ENCODE data around the gene NTRK3. TPM values are rescaled to one million over a fixed set of nuclear protein-coding genes. Genes with fewer than 3 reads are reported as not detected.

The NTRK3 gene
- total RNA-seq, 1 donor from 2014 or later: not detected

DNA sequence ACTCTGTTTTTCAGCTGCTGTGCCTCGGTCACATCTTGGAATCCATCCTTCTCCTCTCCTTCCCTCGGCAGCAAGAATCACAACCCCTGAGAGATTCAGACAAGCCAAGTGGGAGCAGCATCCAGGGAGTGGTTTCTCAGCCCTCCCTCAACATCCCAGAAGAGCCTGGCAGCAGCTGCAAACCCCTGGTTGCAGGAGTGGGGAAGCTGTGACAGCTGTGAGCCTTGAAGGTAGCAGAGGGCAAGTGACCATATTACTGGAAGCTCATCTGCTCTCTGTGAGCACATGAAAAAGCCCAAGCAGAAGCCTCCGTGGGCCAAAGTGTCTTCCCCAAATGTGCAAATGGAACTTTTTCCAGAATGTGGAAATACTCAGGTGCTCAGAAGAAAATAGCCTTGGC lies 312.9 kb downstream of the NTRK3 start:
- H3K4me1 Mint-ChIP-seq (ENCODE audit: low read depth): peaks cover 7% of the 10 kb centered on the region
- no peaks in the 10 kb centered on the region for H3K36me3 Mint-ChIP-seq (ENCODE audit: insufficient read depth)
- H3K4me3 Mint-ChIP-seq (ENCODE audit: low read depth): no peak overlapping the region
- peaks cover 29% of the 10 kb centered on the region for H3K27me3 Mint-ChIP-seq
- TF ChIP-seq, protein P1, sequence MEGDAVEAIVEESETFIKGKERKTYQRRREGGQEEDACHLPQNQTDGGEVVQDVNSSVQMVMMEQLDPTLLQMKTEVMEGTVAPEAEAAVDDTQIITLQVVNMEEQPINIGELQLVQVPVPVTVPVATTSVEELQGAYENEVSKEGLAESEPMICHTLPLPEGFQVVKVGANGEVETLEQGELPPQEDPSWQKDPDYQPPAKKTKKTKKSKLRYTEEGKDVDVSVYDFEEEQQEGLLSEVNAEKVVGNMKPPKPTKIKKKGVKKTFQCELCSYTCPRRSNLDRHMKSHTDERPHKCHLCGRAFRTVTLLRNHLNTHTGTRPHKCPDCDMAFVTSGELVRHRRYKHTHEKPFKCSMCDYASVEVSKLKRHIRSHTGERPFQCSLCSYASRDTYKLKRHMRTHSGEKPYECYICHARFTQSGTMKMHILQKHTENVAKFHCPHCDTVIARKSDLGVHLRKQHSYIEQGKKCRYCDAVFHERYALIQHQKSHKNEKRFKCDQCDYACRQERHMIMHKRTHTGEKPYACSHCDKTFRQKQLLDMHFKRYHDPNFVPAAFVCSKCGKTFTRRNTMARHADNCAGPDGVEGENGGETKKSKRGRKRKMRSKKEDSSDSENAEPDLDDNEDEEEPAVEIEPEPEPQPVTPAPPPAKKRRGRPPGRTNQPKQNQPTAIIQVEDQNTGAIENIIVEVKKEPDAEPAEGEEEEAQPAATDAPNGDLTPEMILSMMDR (IDR thresholded peaks at IDR 0.05; ENCODE audit: unreplicated experiment): no peak
- no peak overlapping the region for H3K27ac Mint-ChIP-seq
- DNase-seq (ENCODE audit: low spot score, unreplicated experiment): no peak
- H3K9me3 Mint-ChIP-seq (ENCODE audit: low read depth): no peaks in the 10 kb centered on the region

DNA sequence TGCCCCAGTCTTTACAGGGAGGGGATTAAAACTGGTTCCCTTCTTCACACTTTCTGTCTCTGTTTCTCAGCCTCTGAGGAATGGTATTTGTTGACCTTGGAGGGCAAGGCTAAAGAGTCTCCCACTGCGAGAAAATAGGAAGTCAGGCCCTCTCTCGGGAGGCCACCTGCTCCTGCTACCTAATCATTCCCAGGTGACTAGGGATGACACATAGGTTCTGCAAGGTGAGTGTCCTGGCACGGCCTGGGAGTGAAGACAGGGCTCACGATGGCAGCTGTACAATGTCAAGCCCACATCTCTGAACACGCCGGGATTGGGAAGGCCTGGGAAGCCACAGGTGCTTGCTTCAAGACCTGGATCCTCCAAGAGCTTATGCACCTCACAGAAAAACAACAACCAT lies 314.2 kb downstream of the NTRK3 start:
- no peak for DNase-seq (ENCODE audit: low spot score, unreplicated experiment)
- peaks cover 31% of the 10 kb centered on the region for H3K27me3 Mint-ChIP-seq
- no peak overlapping the region for H3K27ac Mint-ChIP-seq
- peaks cover 7% of the 10 kb centered on the region for H3K4me1 Mint-ChIP-seq (ENCODE audit: low read depth)
- no peaks in the 10 kb centered on the region for H3K36me3 Mint-ChIP-seq (ENCODE audit: insufficient read depth)
- no peaks in the 10 kb centered on the region for H3K9me3 Mint-ChIP-seq (ENCODE audit: low read depth)
- H3K4me3 Mint-ChIP-seq (ENCODE audit: low read depth): no peak overlapping the region
- TF ChIP-seq, protein P1 (IDR thresholded peaks at IDR 0.05; ENCODE audit: unreplicated experiment): no peak

DNA sequence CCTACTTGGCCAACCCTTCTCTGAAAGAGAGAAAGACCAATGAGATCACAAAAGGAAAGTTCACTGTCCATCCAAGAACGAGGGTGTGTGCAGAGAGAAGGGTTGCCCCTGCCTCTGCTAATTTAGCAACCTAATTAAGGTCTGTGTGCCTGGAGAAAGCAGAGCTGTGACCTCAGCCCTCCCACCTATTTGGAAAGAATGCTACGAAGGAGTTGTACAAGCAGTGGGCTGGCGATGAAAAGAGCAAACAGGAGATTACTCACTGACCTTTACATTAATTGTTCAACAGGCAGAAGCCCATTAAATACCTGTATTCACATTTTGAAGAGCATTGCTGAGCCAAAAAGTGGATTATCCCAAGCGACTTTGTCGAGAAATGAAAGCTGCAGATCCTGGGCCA lies 314.9 kb downstream of the NTRK3 start:
- no peak overlapping the region for H3K4me3 Mint-ChIP-seq (ENCODE audit: low read depth)
- no peaks in the 10 kb centered on the region for H3K36me3 Mint-ChIP-seq (ENCODE audit: insufficient read depth)
- peaks cover 36% of the 10 kb centered on the region for H3K27me3 Mint-ChIP-seq
- H3K9me3 Mint-ChIP-seq (ENCODE audit: low read depth): no peaks in the 10 kb centered on the region
- H3K27ac Mint-ChIP-seq: no peak overlapping the region
- peaks cover 7% of the 10 kb centered on the region for H3K4me1 Mint-ChIP-seq (ENCODE audit: low read depth)
- DNase-seq (ENCODE audit: low spot score, unreplicated experiment): no peak
- TF ChIP-seq, protein P1 (IDR thresholded peaks at IDR 0.05; ENCODE audit: unreplicated experiment): no peak

DNA sequence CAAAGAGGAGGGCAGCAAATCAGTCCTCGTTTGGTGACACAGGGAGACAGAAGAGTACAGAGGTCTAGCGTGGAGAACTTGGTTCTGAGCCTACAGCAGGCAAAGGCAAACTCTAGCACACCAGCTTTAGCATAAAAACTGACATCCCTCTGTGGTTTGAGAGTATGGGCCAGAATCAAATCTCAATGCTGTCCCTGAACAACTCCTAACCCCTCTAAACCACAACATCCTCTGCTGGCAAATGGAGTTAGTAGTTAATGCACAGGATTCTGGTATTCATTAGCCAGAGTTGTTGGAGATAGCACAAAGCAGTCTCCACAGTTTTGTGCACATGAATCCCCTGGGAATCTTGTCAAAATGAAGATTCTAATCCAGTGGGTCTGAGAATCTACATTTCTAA lies 315.8 kb downstream of the NTRK3 start:
- Mint-ChIP-seq H3K27me3 (peaks cover 39% of the 10 kb centered on the region), H3K36me3 (ENCODE audit: insufficient read depth) (no peaks in the 10 kb centered on the region)

DNA sequence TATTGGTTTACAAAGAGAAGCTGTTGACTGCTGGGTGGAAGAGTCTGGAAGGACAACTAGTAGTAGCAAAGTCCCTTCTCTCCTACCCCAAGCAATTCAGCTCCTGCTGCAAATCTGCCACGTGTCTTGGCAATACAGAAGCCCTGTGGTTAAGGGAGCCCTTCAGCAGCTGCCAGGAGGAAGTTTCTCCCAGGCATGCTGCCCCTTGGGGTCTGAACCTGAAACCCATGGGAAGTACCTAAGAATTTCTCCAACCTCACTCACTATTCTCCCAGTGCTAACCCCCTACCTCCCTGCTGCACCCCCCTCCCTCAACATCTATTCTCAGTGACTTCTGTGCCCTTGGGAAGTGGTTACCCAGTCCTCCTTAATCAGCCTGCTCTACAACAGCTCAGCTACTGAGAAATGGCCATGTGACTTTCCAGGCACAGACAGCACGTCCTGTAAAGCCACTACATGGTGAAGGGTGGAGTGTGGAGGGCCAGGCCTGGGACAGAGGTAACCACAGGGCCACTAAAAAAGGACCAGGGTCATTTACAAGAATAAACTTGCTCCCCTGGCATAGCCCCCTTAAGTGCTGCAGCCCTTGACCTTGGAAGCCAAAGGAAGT lies 316.6 kb downstream of the NTRK3 start:
- Mint-ChIP-seq H3K27me3 (peaks cover 39% of the 10 kb centered on the region), H3K4me3 (ENCODE audit: low read depth) (no peak overlapping the region), H3K27ac (no peak overlapping the region), H3K9me3 (ENCODE audit: low read depth) (no peaks in the 10 kb centered on the region), H3K36me3 (ENCODE audit: insufficient read depth) (no peaks in the 10 kb centered on the region), H3K4me1 (ENCODE audit: low read depth) (peaks cover 7% of the 10 kb centered on the region)
- no peak for DNase-seq (ENCODE audit: low spot score, unreplicated experiment)
- TF ChIP-seq, protein P1 (IDR thresholded peaks at IDR 0.05; ENCODE audit: unreplicated experiment): no peak

More for the DNA sequence above, 315.8 kb downstream of the NTRK3 start:
- TF ChIP-seq, protein P1 (IDR thresholded peaks at IDR 0.05; ENCODE audit: unreplicated experiment): no peak
- Mint-ChIP-seq H3K4me1 (ENCODE audit: low read depth) (peaks cover 7% of the 10 kb centered on the region), H3K27ac (no peak overlapping the region), H3K4me3 (ENCODE audit: low read depth) (no peak overlapping the region), H3K9me3 (ENCODE audit: low read depth) (no peaks in the 10 kb centered on the region)
- no peak for DNase-seq (ENCODE audit: low spot score, unreplicated experiment)

Data from progenitor cell of endocrine pancreas (in vitro differentiated cells).